Keratinocyte (primary cell): Measurements from ENCODE around the gene NUTF2.

ENCODE experiments used
- EZH2 ChIP-seq: IDR thresholded peaks from one replicate; pipeline ENCODE4 v1.6.1; 2012; ENCODE audit warnings: inconsistent platforms, mild to moderate bottlenecking, low read length, moderate library complexity
- TF ChIP-seq, protein P1 (sequence below), 3 experiments: IDR thresholded peaks in 1 of 3; conservative IDR thresholded peaks in 1 of 3; optimal IDR thresholded peaks in 1 of 3; 2 replicates in 2 of 3; 3 replicates in 1 of 3; pipeline versions ENCODE3 to v1.5.1; 2011; ENCODE audit warnings: low read length in 3 of 3, mild to moderate bottlenecking in 3 of 3, moderate library complexity in 2 of 3, control low read depth in 1 of 3, inconsistent platforms in 1 of 3; ENCODE audit not compliant: insufficient read depth in 2 of 3; ENCODE audit errors: extremely low read depth in 1 of 3

DNA sequence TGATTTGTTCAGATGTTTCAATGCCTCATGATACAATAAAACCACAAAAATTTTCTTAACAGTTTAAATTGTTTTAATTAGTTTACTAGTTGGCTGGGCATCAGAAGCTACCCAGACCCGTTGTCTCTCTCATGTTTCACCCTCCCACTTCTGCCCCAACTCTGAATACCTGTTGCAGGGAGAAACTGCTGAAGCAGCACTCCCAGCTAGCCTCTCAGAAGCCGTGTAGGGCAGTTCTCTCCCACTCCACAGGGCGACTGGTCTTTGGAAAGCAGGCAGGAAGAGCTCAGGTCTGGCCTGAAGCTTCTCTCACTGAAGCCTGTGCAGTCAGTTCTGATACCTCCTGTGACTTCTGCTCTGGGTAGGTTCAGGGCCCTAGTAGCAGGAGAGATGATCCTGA lies 24.5 kb downstream of the NUTF2 start:
- TF ChIP-seq, protein P1, sequence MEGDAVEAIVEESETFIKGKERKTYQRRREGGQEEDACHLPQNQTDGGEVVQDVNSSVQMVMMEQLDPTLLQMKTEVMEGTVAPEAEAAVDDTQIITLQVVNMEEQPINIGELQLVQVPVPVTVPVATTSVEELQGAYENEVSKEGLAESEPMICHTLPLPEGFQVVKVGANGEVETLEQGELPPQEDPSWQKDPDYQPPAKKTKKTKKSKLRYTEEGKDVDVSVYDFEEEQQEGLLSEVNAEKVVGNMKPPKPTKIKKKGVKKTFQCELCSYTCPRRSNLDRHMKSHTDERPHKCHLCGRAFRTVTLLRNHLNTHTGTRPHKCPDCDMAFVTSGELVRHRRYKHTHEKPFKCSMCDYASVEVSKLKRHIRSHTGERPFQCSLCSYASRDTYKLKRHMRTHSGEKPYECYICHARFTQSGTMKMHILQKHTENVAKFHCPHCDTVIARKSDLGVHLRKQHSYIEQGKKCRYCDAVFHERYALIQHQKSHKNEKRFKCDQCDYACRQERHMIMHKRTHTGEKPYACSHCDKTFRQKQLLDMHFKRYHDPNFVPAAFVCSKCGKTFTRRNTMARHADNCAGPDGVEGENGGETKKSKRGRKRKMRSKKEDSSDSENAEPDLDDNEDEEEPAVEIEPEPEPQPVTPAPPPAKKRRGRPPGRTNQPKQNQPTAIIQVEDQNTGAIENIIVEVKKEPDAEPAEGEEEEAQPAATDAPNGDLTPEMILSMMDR (optimal IDR thresholded peaks at IDR 0.05 in 1 of 3, IDR thresholded peaks at IDR 0.05 in 1 of 3, conservative IDR thresholded peaks at IDR 0.05 in 1 of 3; ENCODE audit: extremely low read depth in 1 of 3, insufficient read depth in 2 of 3, low read length in 3 of 3) = no peak
- TF ChIP-seq EZH2 = no peak
